H9 (cell line): ENCODE measurements around the gene LRRC3C. TPM values are rescaled to one million over a fixed set of nuclear protein-coding genes. Genes with fewer than 3 reads are reported as not detected.
A peak's percentile ranks its signal among the peaks of the same experiment; 100 is the strongest.

Source experiments
- DNase-seq: peaks from one replicate; pipeline ENCODE4 v3.0.0-alpha.2; 2017
- H2AFZ ChIP-seq: one replicate; pipeline ENCODE4 v1.6.1; 2013; ENCODE audit warnings: mild to moderate bottlenecking, low read length, control low read depth, moderate library complexity
- H2AK5ac ChIP-seq: 2 replicates; pipeline ENCODE4 v1.6.1; 2013; ENCODE audit warnings: low read length, control low read depth, mixed read lengths; ENCODE audit not compliant: insufficient read length
- H2BK120ac ChIP-seq: one replicate; pipeline ENCODE4 v1.6.1; 2013; ENCODE audit warnings: low read depth, mild to moderate bottlenecking, low read length, control low read depth, inconsistent platforms; ENCODE audit not compliant: poor library complexity, severe bottlenecking
- H2BK12ac ChIP-seq: 2 replicates; pipeline ENCODE4 v1.6.1; 2013; ENCODE audit warnings: low read length, control low read depth, mixed read lengths, low read depth; ENCODE audit not compliant: insufficient read length
- H2BK15ac ChIP-seq: 2 replicates; pipeline ENCODE4 v1.6.1; 2013; ENCODE audit warnings: low read depth, low read length, control low read depth
- H2BK20ac ChIP-seq: one replicate; pipeline ENCODE4 v1.6.1; 2013; ENCODE audit warnings: low read depth, mild to moderate bottlenecking, low read length, control low read depth, inconsistent platforms; ENCODE audit not compliant: poor library complexity, severe bottlenecking
- H2BK5ac ChIP-seq: 2 replicates; pipeline ENCODE4 v1.6.1; 2013; ENCODE audit warnings: low read length, control low read depth, mixed read lengths; ENCODE audit not compliant: insufficient read length
- H3K14ac ChIP-seq: 2 replicates; pipeline ENCODE4 v1.6.1; 2013; ENCODE audit warnings: low read length, control low read depth; ENCODE audit not compliant: insufficient read depth
- H3K18ac ChIP-seq: 2 replicates; pipeline ENCODE4 v1.6.1; 2013; ENCODE audit warnings: low read depth, mild to moderate bottlenecking, mixed read lengths, low read length, control low read depth; ENCODE audit not compliant: insufficient read length
- H3K23ac ChIP-seq: 2 replicates; pipeline ENCODE4 v1.6.1; 2013; ENCODE audit warnings: low read length, control low read depth, mixed read lengths, low read depth; ENCODE audit not compliant: insufficient read length
- H3K23me2 ChIP-seq: 2 replicates; pipeline ENCODE4 v1.6.1; 2013; ENCODE audit warnings: low read depth, mild to moderate bottlenecking, mixed read lengths, low read length, control low read depth; ENCODE audit not compliant: insufficient read length, poor library complexity, severe bottlenecking
- H3K27ac ChIP-seq: 2 replicates; pipeline ENCODE4 v1.5.1; 2013; ENCODE audit warnings: low read length, control low read depth, mixed read lengths, low read depth; ENCODE audit not compliant: insufficient read length
- H3K27me3 ChIP-seq: 2 replicates; pipeline ENCODE4 v1.6.1; 2013; ENCODE audit warnings: low read length, control low read depth, inconsistent platforms; ENCODE audit not compliant: insufficient read depth
- H3K4ac ChIP-seq: 2 replicates; pipeline ENCODE4 v1.6.1; 2013; ENCODE audit warnings: low read depth, mild to moderate bottlenecking, control low read depth, inconsistent platforms, low read length, moderate library complexity
- H3K4me1 ChIP-seq: 2 replicates; pipeline ENCODE4 v1.6.1; 2013; ENCODE audit warnings: low read length, control low read depth, inconsistent platforms; ENCODE audit not compliant: insufficient read depth
- H3K4me2 ChIP-seq: 2 replicates; pipeline ENCODE4 v1.6.1; 2013; ENCODE audit warnings: low read length, control low read depth, mixed read lengths; ENCODE audit not compliant: insufficient read length, insufficient read depth
- H3K56ac ChIP-seq: 2 replicates; pipeline ENCODE4 v1.6.1; 2013; ENCODE audit warnings: low read depth, mild to moderate bottlenecking, mixed read lengths, low read length, control low read depth; ENCODE audit not compliant: insufficient read length
- H3K79me1 ChIP-seq: 2 replicates; pipeline ENCODE4 v1.6.1; 2013; ENCODE audit warnings: low read depth, mild to moderate bottlenecking, moderate library complexity, low read length, control low read depth, inconsistent platforms; ENCODE audit not compliant: insufficient read depth, poor library complexity, severe bottlenecking
- H3K79me2 ChIP-seq: 2 replicates; pipeline ENCODE4 v1.6.1; 2013; ENCODE audit warnings: low read length, control low read depth, inconsistent platforms; ENCODE audit not compliant: insufficient read depth
- H3K9ac ChIP-seq: 2 replicates; pipeline ENCODE4 v1.6.1; 2013; ENCODE audit warnings: low read length, control low read depth, mixed read lengths; ENCODE audit not compliant: insufficient read length; ENCODE audit errors: extremely low read depth
- H3K9me3 ChIP-seq: one replicate; pipeline ENCODE4 v1.6.1; 2013; ENCODE audit warnings: low read depth, low read length, inconsistent platforms; ENCODE audit not compliant: control insufficient read depth
- H3T11ph ChIP-seq: one replicate; pipeline ENCODE4 v1.6.1; 2013; ENCODE audit warnings: mild to moderate bottlenecking, low read length, control low read depth, inconsistent platforms
- H4K20me1 ChIP-seq: one replicate; pipeline ENCODE4 v1.6.1; 2013; ENCODE audit not compliant: control insufficient read depth, insufficient read length, insufficient read depth
- H4K5ac ChIP-seq: 2 replicates; pipeline ENCODE4 v1.6.1; 2013; ENCODE audit warnings: low read depth, mild to moderate bottlenecking, mixed read lengths, low read length, control low read depth; ENCODE audit not compliant: insufficient read length
- H4K8ac ChIP-seq: replicated peaks from 2 replicates; pipeline ENCODE4 v1.6.1; 2013; ENCODE audit warnings: low read length, control low read depth, mixed read lengths, low read depth; ENCODE audit not compliant: insufficient read length
- H4K91ac ChIP-seq: 2 replicates; pipeline ENCODE4 v1.6.1; 2013; ENCODE audit warnings: low read depth, mild to moderate bottlenecking, moderate library complexity, mixed read lengths, low read length, control low read depth; ENCODE audit not compliant: insufficient read length
- H3K27ac Mint-ChIP-seq, 3 experiments: 2 replicates in 2 of 3; 3 replicates in 1 of 3; pipeline ENCODE4 v1.8.0; 2020 to 2021; ENCODE audit warnings: mixed read lengths in 3 of 3, mild to moderate bottlenecking in 1 of 3, moderate library complexity in 1 of 3
- H3K27me3 Mint-ChIP-seq: 2 replicates; pipeline ENCODE4 v1.8.0; 2021; ENCODE audit warnings: low read depth, mild to moderate bottlenecking, moderate library complexity, mixed read lengths
- H3K36me3 Mint-ChIP-seq, 3 experiments: 2 replicates in 2 of 3; 3 replicates in 1 of 3; pipeline ENCODE4 v1.8.0; 2020 to 2021; ENCODE audit warnings: low read depth in 3 of 3, mixed read lengths in 3 of 3; ENCODE audit not compliant: insufficient read depth in 1 of 3
- H3K4me1 Mint-ChIP-seq, 2 experiments: 2 replicates each; pipeline ENCODE4 v1.8.0; 2020; ENCODE audit warnings: mixed read lengths in 2 of 2
- H3K4me3 Mint-ChIP-seq, 2 experiments: 2 replicates in 1 of 2; 3 replicates in 1 of 2; pipeline ENCODE4 v1.8.0; 2020 to 2021; ENCODE audit warnings: mild to moderate bottlenecking in 2 of 2, mixed read lengths in 2 of 2, moderate library complexity in 1 of 2
- H3K9me3 Mint-ChIP-seq, 2 experiments: 2 replicates in 1 of 2; 3 replicates in 1 of 2; pipeline ENCODE4 v1.8.0; 2020; ENCODE audit warnings: mild to moderate bottlenecking in 2 of 2, mixed read lengths in 2 of 2, moderate library complexity in 1 of 2
- WGBS: extraction: QIAGEN DNeasy Blood & Tissue Kit; methylation state at CpG from one replicate; pipeline ENCODE4 v1.1.7; 2013; ENCODE audit warnings: missing lambda C conversion rate, low lambda C conversion rate, mixed read lengths; ENCODE audit not compliant: insufficient read length; ENCODE audit errors: extremely low coverage; 5-methylcytosine and 5-hydroxymethylcytosine counted together
- total RNA-seq: library from RNA; stranded (reverse); gene quantifications from 2 replicates; pipeline ENCODE4 v1.2.1, GENCODE V29; 2021
- TF ChIP-seq, protein P1 (sequence below): fragments of 200-600 bp; sonication (generic); conservative IDR thresholded peaks from 3 replicates; pipeline ENCODE4 v1.8.0; 2021; ENCODE audit warnings: antibody characterized with exemption, mild to moderate bottlenecking

Gene LRRC3C
- total RNA-seq, 1 experiment from 2014 or later = not detected

DNA sequence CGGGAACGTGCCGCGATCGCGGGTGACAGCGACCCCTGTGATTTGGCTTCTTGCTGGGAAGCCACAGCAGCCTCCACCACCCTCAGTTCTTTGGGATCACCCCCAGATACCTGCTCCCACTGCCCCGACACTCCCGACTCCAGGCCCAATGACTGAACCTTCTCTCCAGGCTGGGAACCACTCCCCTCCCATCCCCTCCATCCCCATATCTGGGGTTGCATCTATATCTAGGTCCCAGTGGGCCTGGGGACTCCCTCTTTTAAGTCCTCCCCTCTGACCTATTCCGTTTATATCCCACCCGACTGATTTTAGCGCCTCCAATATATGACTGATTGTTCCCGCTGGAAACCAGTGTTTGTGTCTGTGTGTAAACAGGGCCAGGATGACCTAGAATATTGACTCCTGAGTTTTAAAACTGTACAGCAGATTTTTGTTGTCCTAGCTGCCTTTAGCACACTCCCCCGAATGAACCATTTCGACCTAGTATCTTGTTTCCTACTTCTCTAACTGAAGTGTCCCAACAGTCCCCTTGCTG, 53.7 kb downstream of the LRRC3C start:
- Histone ChIP-seq H3K79me2 (peaks cover 12% of the 10 kb centered on the region), H2BK15ac (peak overlapping the region; percentile 16; the same call in 1 of the 2 replicates), H3K14ac (peak overlapping the region; percentile 88), H2BK20ac (no peak overlapping the region), H3K27ac (no peak overlapping the region), H4K8ac (no peak overlapping the region), H2BK120ac (no peak overlapping the region), H3K9ac (peak overlapping the region; percentile 95), H3K9me3 (no peaks in the 10 kb centered on the region), H3K23ac (no peak overlapping the region), H4K5ac (no peak overlapping the region), H3K18ac (peak overlapping the region; percentile 53), H3K23me2 (peaks cover 12% of the 10 kb centered on the region), H3K4me1 (peaks cover 8% of the 10 kb centered on the region; the same call in 1 of the 2 replicates), H3K56ac (no peak overlapping the region), H4K91ac (no peak overlapping the region), H2AFZ (no peak overlapping the region), H3K79me1 (peaks cover 2% of the 10 kb centered on the region), H2BK12ac (no peak overlapping the region), H2AK5ac (no peak overlapping the region), H3K27me3 (no peaks in the 10 kb centered on the region), H3K4me2 (peak overlapping the region; percentile 78), H3K4ac (0 out of 2 replicates have a peak overlapping the region, but pooled peaks have one; percentile 17), H2BK5ac (no peak overlapping the region), H4K20me1 (no peaks in the 10 kb centered on the region), H3T11ph (no peak overlapping the region)
- no peaks in the 10 kb centered on the region for H3K9me3 Mint-ChIP-seq
- H3K4me1 Mint-ChIP-seq = peaks cover 23 to 25% of the 10 kb centered on the region in 2 experiments
- peak overlapping the region; percentile 86 to 99 (median 96) for H3K27ac Mint-ChIP-seq
- peaks cover 23 to 33% (median 30%) of the 10 kb centered on the region in 3 experiments; a peak in 6 of 7 replicates for H3K36me3 Mint-ChIP-seq
- H3K4me3 Mint-ChIP-seq = peak overlapping the region; percentile 96 to 98
- H3K27me3 Mint-ChIP-seq = peaks cover 2% of the 10 kb centered on the region; the same call in 1 of the 2 replicates
- DNase-seq = no peak
- TF ChIP-seq, protein P1, sequence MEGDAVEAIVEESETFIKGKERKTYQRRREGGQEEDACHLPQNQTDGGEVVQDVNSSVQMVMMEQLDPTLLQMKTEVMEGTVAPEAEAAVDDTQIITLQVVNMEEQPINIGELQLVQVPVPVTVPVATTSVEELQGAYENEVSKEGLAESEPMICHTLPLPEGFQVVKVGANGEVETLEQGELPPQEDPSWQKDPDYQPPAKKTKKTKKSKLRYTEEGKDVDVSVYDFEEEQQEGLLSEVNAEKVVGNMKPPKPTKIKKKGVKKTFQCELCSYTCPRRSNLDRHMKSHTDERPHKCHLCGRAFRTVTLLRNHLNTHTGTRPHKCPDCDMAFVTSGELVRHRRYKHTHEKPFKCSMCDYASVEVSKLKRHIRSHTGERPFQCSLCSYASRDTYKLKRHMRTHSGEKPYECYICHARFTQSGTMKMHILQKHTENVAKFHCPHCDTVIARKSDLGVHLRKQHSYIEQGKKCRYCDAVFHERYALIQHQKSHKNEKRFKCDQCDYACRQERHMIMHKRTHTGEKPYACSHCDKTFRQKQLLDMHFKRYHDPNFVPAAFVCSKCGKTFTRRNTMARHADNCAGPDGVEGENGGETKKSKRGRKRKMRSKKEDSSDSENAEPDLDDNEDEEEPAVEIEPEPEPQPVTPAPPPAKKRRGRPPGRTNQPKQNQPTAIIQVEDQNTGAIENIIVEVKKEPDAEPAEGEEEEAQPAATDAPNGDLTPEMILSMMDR = no peak
- no CpG with 5 or more reads among the region's 15 CpGs for WGBS
